Frontal cortex (tissue), 4 donors: Measurements from ENCODE around the gene STARD3. TPM values are rescaled to one million over a fixed set of nuclear protein-coding genes. Genes with fewer than 3 reads are reported as not detected.
"Not testable (repeated sequence)": the region's sequence is repeated elsewhere in the genome, so short reads cannot be mapped to it uniquely, and the experiment has no call there.

Experiments
- DNase-seq, 2 donors: peaks; one replicate each; pipeline ENCODE4 v3.0.0; 2012; ENCODE audit warnings: low spot score in 2 of 2
- FAIRE-seq: peaks from 2 replicates; lab custom pipeline; 2012; peaks lifted over from hg19 to GRCh38; lab: Jason Lieb, UNC
- total RNA-seq: library from RNA; depleted of rRNA; stranded (reverse); fragments of >200 nt; gene quantifications from one replicate; pipeline ENCODE4 v1.2.3, GENCODE V29; 2014
- donor health status: control.
- donor health status: control.
- donor health status: control.

STARD3 gene
- 17.5 TPM for total RNA-seq

DNA sequence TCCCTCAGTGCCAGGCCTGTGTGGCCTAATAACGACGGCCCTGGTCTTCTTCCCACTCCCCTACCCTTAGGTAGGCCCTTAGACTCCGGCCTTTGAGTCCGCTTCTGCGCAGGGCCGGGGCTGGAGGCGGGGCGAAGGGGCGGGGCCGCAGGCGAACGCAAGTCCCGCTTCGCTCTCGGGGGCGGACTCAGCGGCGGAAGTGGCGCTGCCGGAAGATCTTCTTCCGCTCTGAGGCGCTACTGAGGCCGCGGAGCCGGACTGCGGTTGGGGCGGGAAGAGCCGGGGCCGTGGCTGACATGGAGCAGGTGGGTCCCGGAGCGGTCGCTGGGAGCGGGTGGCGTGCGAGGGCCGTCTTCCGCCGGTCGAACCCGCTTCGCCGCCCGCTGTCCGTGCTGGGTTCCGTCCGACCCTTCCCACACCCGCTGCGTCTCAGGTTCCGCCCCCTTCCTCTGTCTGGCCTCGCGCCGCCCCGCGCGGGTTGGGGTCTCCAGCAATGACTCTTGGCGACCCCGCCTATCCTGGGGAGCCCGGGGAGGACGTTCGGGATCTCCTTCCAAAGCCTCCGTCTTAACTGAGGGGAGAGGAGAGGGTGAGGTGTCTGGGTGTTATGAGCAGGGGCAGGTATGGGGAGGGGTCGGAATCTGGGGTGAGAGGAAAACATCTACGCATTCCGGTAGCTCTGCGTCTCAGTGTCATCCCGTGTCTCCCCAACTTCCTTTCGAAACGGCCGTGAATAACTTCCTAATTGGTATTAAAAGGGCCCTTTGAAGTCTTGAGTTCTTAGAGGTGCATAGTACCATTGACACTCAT, at the start of gene STARD3:
Gene STARD3, plus strand, starts transcription at position 218 of the 810 bp plus-strand sequence. CDS start 16,388 bp downstream, outside the sequence.
- FAIRE-seq, result no peak
- DNase-seq, result peak; percentile 91 to 96

DNA sequence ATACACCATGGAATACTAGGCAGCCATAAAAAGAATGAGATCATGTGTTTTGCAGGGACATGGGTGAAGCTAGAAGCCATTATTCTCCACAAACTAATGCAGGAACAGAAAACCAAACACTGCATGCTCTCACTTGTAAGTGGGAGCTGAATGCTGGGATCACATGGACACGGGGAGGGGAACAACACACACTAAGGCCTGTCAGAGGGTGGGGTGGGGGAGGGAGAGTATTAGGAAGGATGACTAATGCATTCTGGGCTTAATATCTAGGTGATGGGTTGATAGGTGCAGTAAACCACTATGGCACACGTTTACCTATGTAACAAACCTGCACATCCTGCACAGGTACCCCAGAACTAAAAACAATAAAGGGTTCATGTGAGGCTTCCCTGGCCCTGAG, 46.8 kb upstream of the STARD3 start:
- FAIRE-seq, DNase-seq: not testable (repeated sequence)

DNA sequence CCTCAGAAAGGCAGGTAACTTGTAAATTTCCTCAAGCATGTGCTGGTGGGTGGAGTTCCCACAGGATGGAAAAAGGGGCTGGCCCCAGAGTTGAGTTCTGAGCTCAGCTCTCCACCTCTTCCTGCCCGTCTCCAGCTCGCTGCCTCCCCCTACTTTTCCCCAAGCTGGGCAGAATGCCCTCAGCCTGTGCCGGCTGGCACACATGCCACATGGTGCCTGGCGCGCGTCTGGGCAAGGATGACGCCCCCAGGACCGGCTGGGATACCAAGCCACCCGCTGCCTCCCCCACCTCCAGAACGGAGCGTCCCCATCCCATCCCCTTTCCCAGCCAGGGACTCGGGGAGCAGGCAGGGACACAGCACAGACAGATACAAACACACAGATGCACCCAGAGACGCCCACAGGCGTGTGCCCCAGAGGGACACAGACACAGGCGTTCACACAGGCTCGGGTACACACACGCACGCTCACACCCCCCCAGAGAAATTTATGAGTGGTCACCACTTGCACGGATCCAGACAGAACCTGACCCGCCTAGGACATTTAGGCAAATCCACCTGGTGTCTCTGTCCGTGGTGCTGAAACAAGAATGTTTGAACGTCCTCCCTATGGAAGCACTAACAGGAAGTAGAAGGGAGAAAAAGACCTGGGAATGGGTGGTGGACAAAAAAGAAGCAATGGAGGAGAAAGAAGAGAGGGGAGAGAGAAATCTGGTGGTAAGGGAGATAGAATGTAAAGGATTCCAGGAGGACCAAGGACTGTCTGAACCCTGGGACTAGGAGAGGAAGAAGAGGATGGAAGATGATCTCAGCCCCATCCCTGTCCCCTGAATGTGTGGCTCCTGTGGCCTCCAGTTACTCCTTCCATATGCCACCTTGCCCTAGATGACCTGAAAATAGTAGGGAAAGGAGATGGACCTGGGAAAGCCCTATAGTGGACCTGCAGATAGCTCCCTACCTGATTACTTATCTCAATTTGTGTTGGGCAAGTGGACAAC, 44.7 kb upstream of the STARD3 start:
- FAIRE-seq (no peak), DNase-seq (no peak)

DNA sequence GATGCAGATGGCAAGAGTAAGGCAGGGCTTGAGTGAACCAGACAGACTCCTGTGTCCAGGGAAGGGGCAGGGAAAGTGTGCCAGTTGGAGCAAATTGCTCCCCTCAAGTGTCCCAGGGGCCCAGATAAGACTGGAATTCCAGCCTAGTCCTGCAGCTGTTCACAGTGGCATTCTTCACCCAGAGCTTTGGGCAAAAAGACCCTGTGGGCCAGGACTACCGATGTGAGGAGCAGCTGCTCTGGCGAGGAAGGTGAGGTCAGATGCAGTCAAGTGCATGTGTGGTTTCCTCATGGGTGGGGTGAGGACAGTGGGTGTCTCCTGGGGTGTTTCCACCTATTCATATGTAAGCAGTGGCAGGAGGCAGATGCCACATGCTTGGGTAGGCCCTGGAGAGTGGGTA, 43.6 kb upstream of the STARD3 start:
- no peak for FAIRE-seq
- DNase-seq, result no peak

DNA sequence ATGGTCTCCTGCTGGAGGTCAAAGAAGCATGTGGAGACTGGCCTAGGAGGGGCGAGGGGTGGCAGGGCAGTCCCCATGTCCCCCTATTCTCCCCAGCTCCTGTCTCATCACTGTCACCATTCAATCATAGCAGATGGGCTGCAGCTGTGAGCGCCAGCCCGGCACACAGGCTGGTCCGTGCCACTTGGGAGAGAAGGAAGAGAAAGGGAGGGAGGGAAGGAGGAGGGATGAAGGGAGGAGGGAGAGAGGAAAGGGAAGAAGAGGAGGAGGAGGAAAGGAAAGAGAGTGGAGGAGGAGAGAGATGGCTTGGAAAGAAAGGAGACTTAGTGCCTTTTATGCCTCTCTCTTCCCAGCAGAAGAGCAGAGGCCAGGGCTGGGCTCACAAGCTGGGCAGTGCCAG, 41.6 kb upstream of the STARD3 start:
- no peak for FAIRE-seq

DNA sequence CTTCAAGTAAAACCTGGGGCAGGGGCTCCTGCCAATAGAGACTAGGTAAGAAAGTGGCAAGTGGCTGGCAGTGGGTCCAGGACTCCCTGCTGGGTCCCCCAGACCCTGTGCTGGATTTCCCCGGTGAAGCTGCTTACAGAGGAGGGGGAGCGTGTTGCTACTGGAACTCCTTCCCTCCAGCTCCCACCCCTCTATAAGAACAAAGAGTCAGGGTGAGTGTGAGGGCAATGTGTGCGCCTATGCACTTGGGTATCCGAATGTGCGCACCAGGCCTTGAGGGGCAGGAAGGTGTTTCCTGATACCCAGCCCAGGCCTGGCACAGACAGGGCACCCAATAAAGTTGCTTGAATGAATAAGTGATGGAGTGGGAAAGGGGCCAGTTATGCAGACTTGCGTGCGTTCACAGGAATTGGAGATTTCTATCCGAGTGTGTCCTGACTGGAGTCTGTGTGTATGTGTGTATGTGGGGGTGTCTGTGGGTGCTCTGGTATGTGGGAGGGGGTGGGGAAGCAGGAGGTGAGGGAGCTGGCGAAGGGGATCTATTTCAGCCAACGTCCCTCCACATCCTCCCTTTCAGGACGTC, 40.9 kb upstream of the STARD3 start:
- DNase-seq (no peak), FAIRE-seq (no peak)

More for the DNA sequence above, 41.6 kb upstream of the STARD3 start:
- DNase-seq, result no peak

DNA sequence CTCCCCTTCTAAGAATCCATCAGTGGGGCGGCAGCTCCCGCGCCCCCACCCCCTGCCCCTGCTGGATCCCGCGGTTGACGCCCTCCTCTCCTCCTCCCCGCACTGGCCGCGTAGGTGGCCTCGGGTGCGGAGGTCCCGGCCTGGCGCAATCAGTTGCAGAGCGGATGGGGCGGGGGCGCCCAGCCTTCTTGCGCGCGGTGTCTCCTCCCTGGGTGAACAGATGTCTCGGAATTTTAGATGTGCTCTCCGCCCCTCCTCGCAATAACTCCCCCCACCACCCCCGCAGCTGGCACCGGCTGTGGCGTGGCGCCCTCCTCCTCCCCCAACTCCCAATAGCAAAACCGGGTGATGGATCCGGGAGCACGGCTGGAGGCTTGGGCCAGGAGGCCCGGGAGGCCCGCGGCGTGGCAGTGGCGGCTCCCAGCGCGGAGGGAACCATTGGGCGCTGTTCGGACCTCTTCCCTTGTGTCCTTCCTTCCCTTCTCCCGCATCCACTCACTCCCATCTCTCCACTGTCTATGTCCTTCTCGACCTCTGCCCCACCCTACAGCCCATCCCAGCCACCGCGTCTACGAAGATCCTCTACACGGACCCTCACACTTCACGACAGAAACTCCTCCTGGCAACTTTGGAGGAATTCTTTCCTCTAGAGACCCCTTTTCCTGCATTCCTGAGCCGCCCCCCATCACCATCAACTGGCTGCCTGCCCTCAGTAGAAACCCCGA, 40.2 kb upstream of the STARD3 start:
- no peak for FAIRE-seq
- no peak for DNase-seq

DNA sequence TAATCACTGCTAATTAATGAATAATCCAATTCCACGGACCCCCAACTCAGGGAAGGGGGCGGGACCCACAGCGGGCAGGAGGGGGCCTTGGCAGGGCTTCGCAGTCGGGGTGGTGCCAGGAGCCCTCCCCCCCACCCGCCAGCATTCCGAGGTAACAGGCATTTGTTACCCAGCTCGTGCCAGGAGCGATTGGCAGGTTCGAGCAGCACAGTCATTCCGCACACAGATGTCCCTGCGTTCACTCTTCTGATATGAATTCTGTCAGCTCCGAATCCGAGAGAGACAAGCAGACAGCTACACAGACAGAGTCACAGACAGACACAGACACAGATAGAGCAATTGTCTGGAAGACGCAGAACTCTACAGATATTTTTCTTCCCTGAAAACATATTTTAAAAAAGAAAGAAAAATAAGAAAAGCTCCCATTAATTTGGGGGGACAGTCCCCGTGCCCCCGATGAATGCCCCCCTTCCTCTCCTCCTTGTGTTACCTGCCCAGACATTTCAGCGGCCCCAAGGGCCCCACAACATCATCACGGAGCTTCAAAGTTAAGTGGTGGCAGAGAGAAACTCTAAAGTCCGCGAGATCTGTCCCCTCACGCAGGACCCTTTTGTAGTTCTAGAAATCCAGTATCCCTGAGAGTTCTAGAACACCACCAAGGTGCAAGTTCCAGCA, 39.4 kb upstream of the STARD3 start:
- no peak for DNase-seq
- FAIRE-seq, result no peak

DNA sequence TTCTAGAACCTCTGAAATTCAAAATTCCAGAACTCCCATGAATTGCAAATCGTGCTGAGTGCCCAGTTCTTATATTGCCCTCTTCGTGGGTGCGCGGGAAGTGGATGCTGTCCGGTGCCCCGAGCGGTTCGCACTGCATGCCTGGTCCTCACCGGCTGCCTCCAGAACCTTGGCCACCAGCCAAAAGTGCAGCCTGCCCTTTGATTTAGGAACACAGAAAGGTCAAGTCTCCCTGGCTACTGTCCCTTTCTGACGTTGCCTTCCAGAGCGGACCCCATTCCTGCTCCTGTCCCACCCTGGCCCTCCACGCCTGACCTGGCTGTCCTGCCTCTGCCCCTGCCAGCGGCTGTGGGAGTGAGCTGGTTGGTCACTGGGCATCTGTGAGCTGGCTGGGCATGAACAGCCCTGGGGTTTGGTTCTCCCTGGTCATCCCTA, 38.9 kb upstream of the STARD3 start:
- no peak for DNase-seq
- FAIRE-seq, result no peak

DNA sequence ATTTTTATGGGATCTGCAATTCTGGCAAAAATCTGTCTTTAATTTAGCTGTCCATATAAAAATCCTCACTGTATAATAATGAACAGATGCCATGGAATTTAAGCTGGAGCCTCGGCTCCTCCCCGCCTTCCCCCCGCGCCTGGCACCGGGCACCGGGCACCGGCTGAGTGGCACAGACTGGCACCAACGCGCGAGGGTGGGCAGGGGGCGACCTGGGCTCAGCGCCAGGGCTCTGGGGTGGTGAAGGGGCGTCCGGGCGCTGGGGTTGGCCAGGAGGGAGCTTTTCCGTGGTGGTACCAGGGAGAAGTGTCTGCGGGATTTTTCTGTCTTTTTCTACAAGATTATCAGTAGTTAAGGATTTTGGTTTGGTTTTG, 38.3 kb upstream of the STARD3 start:
- no peak for DNase-seq
- FAIRE-seq, result no peak

DNA sequence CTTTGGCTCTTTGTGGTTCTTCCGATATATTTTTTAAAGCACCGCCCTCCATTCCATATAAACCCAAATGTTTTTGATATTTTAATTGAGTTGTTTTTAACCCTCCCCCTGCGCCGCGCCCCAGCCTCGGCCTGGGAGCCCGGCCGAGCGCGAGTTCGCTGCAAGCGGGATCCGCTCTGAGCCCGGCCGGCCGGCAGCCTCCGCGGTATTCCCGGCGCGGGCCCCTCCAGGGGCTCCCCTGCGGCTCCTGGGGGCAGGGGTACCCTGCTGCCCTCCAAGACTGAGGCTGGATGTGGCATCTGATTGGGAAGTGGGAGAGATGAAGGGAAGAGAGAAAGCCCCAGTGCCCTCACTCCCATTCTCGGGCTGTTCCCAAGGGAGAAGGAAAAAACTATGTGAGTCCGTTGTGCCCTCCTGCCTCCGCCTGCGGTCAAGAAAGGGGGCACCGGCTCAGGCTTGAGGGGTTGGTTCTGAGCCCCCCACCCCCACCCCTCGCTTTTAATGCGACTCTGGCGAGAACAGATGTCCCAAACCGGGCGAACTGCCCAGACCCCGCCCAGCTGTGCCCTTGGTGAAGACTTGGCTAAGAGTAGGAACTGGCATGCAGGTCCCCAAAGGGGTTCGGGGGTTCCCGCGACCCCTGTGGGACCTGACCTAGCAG, 37.8 kb upstream of the STARD3 start:
- FAIRE-seq (no peak), DNase-seq (no peak)

DNA sequence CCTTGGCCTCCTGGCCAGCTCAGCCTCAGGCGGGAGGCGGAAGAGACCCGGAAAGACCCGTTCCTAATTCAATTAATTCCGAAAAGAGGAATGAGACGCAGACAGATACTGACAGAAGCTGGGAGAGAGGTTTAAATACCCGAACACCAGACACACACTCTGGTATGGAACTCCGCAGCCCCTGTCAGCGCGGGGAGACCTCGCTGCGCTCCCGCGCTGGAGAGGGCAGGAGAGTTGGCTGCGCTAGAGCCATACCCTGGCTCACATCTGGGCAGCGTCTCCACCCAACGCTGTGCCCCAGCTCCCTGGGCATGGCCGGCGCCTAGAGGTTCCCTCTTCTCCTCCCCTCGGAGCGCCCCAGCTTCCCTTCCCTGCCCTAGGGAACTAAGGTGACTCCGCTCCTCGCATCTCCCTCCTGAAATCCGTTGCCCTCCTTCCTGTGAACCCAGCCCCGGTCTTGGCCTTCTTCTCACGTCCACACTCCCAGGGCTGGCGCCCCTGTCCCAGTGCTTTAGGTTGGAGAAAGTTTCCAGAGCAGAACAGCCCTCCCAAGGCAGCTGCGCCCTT, 37.2 kb upstream of the STARD3 start:
- DNase-seq (no peak), FAIRE-seq (no peak)

DNA sequence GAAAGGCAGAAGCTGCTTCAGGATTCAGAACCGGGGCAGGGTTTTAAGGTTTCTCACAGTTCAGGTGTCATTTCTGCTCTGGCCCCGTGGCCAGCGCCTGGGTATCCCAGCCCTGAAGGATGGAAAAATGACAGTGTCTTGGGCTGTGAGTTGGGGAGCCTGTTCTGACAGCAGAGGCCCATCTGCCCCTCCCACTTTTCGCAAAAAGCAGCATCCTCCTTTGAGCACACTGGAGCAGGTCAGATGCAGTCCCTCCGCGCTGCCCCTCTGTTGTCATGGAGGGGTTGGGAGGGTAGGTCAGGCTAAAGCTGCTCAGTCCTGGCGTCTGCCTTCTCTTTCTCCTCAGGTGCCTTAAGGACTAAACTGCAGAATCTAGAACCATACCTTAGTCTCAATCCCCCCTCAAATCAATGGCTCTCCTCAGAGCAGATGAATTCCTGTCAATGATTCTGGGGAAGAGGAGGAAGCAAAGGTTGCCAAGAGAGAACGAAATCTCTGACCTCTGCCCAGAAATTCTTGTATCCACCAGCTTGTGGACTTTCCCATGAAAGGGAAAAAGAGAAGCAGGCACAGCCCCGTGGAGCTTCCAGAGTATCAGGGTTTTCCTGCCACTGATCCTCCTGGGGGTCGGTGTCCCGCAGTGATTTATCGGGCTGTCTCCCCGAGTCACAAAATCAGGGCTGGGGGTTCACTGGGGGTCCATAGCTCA, 36.5 kb upstream of the STARD3 start:
- no peak for DNase-seq

DNA sequence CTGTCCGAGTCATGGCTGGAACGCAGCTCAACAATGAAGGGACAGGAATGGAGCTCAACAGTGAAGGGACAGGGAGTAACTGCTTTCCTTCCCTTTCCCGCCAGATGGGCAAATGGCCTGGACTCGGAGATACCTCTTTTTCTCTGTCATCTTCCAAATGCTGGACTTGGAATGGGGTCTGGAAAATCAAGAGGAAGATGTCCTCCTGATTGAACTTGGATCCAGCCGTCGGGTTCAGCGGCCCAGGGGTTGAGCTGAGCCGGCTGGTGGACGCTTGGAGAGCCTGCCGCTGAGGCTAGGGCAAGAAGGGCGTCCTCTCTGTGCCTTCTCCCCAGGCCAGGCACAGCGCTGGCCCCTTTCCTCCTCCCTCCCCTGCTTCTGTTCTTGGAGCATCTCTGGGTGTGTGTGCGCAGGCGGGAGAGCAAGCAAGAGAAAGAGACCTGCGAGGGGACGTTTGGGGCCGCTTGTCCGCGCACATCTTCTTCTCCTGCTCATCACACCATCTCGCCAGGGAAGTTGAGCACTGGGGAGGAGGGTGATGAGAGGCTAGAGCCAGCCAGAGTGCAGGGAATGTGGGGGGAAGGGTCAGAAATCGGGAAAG, 35.8 kb upstream of the STARD3 start:
- no peak for DNase-seq
- FAIRE-seq, result no peak

More for the DNA sequence above, 36.5 kb upstream of the STARD3 start:
- FAIRE-seq, result no peak

DNA sequence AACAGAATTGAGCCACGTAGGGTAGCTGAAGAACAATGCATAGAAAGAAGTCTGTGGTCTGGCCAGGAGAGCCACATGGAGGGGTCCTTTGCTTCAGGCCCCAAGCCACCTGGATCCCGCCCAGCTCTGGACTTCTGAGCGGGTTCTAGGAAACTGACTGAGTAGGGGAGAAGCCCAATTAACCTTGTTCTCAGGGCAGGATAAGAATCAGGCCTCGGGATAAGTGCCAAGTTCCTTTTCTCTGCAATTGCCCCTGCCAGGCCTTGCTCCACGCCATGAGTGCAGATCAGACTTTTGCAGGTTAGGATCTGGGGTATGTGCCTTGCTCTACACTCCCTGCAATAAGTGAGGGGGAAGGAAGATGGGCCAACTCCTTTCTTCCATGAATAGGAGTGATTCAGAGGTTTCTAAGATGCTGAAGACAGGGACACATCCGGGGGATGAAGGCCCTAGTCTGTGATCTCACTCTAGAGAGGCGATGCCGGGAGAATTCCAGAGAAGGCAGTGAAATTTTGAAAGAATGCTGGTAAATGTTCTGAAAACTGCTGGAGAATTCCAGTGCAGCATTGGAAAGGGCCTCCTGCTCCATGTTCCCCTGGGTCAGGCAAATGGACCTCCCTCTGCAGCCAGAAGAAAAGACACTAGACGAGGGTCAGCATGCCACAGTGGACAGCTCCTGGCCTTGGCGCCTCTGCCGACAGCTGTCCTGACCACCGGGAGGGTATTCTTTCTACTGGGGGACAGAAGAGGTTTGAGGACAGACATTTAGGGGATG, 35.0 kb upstream of the STARD3 start:
- DNase-seq (no peak), FAIRE-seq (no peak)

DNA sequence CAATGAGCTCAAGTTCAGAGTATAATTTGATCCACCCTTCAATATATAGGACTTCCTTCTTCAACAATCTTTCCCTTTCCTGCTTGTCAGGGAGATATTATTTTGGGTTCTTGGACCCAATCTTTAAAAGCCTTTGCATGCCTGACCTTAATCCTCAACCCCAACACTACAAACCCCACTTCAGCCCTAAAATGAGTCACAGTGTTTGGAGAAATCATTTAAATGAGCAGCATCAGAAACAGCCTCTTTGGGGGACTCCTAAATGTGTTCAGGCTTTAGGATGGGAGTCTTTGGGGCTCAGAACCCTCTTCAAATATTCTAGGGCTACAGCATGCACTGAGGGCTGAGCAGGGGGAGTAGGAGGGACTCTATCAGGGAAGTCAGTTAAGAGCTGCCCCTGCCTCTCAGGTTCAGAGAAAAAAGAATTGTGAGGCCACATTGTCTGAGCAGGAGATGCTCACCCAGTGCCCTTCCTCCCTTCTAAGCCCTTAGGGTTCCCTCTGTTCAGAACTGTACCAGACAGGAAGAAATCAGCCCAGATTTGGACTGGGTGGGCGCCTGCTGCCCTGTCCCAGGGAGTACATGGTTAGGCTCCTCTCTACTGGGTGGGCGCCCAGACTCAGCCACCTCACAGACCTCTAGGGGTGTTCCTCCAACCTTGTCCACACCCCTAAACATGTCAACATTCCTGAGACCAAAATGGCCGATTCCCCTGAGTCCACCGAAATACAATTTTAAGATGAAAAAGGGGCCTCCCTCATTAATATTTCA, 34.2 kb upstream of the STARD3 start:
- DNase-seq (no peak), FAIRE-seq (no peak)
